ENCODE measurements around the gene SLC22A14.

DNA sequence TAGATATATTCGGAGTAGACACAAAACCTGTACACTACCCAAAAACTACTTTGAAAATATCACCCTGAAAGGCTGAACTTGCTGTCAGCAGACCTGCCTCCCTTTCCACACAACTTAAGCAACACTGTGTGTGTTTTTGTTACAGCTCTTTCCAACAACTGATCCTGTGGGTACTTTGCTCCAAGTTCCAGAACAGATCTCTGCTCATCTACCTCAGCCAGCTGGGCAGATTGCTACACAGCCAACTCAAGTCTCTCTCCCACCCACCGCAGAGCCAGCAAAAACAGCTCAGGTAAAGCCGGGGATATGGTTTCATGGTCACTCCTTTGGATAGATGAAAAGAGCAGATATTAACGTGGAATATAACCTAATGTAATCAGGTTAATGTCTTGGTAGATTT lies 36.2 kb upstream of the SLC22A14 start:
- TF ChIP-seq FOXM1 (IDR thresholded peaks at IDR 0.05; ENCODE audit: low read depth, low read length) (no peak), KDM1A (IDR thresholded peaks at IDR 0.05; ENCODE audit: borderline replicate concordance) (no peak), EZH2 (IDR thresholded peaks at IDR 0.05; ENCODE audit: borderline replicate concordance, control insufficient read depth, low read depth, low read length) (no peak)
